GM21423 (cell line): ENCODE data around the gene EIF4E3.
A peak's percentile ranks its signal among the peaks of the same experiment; 100 is the strongest.

Source experiments
- ATAC-seq: cut with Tn5 transposase; IDR thresholded peaks from one replicate; pipeline ENCODE4 v1.9.1; 2021; ENCODE audit warnings: mild to moderate bottlenecking, moderate library complexity; ENCODE audit not compliant: unreplicated experiment

The EIF4E3 gene

GRCh38 chr3:71723452-71724170 is 1.6 kb downstream of the EIF4E3 start:
- ATAC-seq, result peak; percentile 39

GRCh38 chr3:71722693-71723092 is 2.5 kb downstream of the EIF4E3 start:
- no peak for ATAC-seq

GRCh38 chr3:71721651-71722157 is 3.5 kb downstream of the EIF4E3 start:
- no peak for ATAC-seq

DNA sequence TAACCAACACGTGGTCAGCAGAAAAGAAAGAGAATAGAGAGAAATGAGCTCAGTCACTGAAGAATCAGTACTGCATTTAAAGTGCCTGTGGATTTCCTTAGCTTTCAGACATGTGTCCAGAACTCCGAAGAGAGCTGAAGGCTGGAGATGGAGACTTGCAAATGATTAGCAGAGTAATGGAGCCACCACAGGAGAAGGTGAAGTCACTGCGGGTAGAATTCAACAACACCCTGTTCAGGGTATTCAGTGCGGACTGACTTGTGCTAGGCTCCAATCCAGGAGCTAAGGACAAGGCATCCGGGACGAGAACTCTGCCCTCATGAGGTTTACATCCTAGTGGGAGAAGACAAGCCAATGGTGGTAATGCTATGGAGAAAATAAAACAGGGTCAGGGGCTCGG is 4.2 kb downstream of the EIF4E3 start:
- no peak for ATAC-seq

DNA sequence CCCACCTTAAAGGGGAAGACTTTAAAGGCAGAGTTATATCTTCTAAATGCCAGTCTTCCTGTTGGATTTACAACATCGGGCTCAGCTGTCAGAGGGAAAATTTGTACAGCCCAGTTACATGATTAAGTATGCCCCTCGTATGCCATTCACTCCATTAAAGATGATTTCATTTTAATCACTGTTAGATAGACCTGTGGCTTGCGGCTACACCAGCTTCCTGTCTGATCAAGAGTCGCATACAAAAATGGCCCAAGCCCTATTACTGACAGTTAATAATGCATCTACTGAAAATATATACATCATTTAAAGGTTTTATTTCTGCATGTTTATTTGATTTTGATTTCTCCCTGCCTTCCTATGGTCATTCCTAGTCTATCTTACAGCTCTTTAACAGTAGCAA is 7.1 kb downstream of the EIF4E3 start:
- no peak for ATAC-seq

GRCh38 chr3:71714595-71714994 is 10.6 kb downstream of the EIF4E3 start:
- ATAC-seq, result no peak

- ATAC-seq, result no peak
Observed at GRCh38 chr3:71713041-71713440, 12.2 kb downstream of the EIF4E3 start.

- ATAC-seq, result peak; percentile 58
Observed at GRCh38 chr3:71710906-71711494, 14.2 kb downstream of the EIF4E3 start.

DNA sequence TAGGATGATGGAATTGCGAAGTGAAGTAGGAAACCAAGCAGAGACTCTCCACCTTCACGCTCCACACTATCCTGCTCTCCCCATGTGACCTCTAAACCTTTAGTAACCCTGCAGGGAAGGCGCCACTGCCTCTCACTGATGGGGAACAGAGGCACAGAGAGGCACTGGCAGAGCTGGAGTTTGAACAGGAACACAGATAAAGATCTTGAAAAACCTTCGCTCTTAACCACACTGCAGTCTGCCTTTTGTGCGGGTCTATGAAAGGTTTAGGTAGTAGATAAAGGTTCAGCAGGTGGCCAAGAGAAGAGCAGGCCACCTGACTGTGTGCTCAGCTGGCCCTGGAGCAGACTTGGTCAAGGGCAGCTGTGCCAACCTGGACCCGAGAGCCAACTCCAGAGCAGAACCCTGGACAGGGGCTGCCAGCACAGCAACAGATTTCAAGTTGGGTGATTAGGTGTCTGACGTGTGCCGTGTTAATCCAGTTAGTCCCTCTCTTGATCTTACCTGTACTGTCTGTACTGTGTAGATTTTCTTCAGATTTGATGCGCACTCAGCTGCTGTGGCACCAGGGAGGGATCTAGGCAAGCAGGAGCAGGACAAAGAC is 15.2 kb downstream of the EIF4E3 start:
- no peak for ATAC-seq

- ATAC-seq, result no peak
Observed at GRCh38 chr3:71708476-71709105, 16.6 kb downstream of the EIF4E3 start.

- ATAC-seq, result no peak
Observed at GRCh38 chr3:71707595-71707994, 17.6 kb downstream of the EIF4E3 start.

DNA sequence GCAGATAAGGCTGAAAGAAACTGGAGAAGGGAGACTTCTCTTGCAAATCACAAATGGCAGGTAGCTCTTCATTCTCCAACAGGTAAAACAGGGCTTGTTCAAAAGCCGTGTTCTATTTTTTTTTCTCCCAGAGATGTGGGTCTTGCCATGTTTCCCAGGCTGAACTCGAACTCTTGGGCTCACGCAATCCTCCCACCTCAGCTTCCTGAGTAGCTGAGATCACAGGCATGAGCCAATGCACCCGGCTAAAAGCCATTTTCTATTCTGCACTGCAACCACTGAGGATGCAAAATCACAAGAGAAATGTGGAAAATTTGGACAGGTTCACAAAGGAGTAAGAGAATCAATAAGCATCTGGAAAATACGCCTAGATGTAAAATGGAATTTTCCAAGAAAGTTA is 19.5 kb downstream of the EIF4E3 start:
- no peak for ATAC-seq

DNA sequence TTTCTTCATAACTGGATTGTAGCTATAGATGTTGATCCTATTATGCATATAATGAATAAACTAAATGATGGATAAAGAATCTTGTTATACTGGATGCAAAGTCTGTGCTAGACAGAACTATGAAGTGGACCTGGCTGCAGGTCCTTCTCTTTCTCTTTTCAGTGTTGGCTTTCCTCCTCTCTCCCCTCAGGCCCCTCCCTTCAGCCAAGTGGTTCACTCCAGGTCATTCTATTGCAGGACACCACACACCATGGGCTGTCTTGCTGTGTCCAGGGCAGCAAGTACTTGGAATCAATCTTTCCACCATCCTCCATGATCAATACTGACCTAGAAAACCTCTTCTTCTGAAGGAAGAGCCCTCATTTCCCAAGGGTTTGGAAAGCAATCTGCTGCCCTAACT is 20.3 kb downstream of the EIF4E3 start:
- no peak for ATAC-seq

- ATAC-seq, result no peak
Observed at GRCh38 chr3:71703797-71704196, 21.4 kb downstream of the EIF4E3 start.

DNA sequence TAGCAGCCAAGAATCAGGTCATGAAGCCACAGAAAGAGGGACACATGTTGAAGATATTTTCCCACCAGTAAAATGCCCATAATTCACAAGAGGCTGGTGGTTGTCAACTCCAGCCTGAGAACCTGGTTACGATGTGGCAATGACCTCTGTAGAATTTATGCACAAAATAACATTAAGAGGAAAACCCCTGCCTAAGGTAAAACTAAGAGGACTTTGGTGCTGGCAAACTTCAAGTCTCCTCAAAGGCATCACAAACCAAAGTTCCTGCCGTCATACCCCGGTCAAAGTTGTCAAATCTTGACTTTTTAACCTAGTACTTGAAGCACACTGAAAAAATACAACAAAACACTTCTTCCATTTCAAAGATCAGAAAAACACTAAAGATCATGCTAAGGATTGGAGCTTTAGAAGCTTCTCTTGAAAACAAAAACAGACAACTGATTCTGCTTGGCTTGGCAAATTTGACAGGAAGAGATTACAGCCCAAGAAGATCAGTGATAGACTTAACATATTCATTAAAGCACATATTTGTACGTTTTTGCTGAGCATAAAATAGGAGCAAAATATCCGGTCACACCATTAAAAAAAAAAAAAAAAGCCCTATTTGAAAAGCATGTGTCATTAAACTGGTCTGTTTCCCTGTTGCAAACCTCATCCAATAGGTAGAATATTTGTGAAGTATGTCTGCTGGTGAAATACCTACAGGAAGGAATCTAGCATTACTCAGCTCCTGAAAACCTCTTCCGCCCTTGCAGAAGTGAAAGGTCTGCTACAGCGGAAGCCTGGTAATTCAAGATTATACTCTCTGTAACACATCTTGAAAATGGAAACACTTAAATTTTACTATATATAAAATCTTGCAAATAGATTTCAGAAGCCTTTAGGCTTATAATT is 22.8 kb downstream of the EIF4E3 start:
- peak; percentile 44 for ATAC-seq

DNA sequence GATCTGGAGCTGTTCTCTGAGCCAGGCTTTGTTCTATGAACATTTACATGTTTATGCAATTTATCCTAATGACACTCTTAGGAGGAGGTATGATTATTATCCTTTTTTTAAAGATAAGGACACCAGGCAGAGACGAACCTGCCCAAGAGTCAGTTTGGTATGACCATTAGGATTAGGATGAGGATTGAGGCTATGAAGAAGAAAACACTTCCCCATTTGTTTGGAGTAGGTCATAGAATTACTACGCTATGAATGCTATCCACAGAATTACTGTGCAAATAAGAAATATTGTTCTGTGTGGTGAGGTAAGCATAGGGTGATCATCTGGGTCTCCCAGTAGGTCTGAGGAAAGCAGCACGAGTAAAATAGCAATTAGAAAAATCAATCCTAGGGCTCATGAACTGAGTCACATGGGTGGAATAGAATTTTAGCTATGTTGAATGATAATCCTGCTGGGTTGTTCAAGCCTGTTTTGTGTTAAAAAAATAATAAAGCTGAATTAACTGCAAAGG is 23.9 kb downstream of the EIF4E3 start:
- ATAC-seq, result no peak

DNA sequence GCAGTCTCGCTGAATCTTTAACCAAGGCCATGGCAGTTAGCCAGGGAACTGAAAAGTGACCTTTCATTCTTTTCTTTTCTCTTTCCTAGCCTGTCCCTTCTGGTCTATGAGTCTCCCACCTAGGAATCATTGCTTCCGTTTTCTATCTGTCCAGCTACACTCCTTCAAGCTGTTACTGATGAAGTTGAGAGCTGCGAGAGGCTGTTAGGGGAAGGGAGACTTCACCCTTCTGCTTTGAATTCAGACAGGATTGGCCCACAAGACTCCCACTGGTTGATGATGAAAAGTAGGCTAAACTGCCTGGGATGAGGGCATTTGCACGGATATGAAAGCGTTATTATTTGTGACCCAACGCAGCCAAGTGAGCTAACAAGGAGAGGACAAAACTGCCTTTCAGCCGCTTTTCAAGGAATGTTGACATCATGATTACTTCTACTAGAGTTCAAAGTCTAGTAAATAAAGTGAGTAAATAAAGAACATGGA is 30.2 kb downstream of the EIF4E3 start:
- no peak for ATAC-seq

DNA sequence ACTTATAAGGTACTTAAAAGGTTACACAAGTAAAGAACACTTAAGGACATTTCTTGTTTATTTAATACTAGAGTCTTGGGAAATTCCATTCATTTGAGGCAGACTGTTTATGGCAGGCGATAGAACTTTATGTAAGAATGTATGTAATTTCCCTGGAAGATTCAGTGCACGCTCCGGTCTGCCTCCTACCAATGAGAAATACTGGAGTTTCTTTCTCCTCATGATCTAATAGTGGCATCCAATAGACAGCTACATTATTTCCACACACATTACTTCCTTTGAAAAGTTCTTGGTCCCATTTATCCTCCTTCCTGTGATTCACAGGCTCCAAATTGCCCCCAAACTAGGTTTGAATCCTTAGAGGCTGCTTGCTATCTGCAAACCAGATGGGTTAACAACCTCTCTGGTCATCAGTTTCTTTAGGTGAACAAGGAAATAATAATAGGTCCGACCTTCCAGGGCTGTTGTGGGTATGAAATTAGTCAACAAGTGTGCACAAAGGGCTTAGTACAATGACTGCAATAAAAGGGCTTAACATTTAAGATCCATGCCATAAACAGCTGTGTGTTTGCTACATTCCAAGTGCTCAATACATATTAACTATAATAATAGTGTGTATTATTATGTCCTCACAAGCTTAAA is 30.7 kb downstream of the EIF4E3 start:
- ATAC-seq, result no peak

DNA sequence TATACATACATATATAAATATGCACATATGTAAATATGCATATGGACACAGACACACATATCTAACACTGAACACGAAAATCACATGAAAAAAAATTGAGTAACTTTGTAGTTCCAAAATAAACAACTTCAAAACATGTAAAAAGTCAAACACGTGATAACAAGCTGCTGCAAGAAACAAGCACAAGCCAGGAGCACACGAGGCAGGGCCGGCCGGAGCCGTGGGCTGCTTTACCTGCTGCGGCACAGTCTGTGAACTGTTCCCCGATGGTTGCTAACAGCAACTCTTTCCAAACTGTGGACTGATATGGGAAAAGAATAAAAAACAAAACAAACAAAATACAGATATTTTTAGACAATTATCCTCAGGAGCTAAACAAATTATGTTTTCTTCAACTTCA is 31.6 kb downstream of the EIF4E3 start:
- ATAC-seq, result no peak

GRCh38 chr3:71692139-71692538 is 33.1 kb downstream of the EIF4E3 start:
- ATAC-seq, result no peak
